ENCODE data around the gene MMP24.
A peak's percentile ranks its signal among the peaks of the same experiment; 100 is the strongest.

The MMP24 gene

GRCh38 chr20:35279040-35279439 lies 52.5 kb downstream of the MMP24 start:
- DNase-seq (ENCODE audit: low spot score): no peak

DNA sequence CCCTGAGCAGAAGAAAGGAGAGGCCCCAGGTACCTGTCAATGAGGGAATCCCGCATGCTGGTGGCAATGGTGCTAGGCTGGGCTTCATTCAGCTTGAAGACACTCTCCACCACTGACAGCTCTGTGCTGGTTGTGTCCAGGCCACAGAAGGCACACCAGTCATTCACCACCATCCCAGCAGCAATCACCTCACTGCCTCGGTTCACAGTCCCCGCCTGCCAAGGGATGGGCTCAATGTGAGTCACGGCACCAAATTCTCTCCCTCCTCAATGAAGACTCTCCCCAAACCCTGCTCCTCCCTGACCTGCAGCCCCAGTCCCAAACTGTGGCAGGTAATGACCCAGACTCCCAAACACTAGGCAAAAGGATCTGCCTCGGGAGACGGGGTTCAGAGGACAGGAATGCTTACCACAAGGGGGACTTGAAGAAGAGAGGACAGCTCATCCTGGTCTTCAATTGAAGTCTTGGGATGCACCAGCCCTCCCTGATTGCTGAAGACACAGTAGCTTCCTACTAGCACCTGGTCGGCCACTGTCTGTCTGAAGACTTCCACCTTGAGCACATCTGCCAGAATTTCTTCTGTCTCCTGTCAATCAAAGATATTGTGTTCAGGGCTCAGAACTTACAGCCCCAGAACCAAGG lies 53.2 kb downstream of the MMP24 start:
- no peak for DNase-seq (ENCODE audit: low spot score)

DNA sequence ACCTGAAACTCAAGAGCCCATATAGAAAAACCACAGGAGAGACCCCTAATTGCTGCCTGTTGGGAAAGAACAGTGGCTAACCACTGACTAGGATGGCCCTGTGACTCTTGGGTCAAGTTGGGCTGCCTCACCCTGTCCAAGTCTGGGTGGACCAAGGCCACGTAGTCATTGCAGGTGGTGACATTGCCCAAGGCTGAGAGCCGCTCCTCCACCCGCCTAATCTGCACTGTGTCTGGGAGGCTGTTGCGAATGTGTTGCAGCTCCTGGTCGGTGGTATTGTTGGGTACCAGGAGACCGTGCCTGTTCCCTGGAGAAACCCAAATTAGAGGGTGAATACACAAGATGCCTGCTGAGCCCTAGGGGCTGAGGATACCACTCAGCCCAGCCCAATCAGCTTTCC lies 54.0 kb downstream of the MMP24 start:
- no peak for DNase-seq (ENCODE audit: low spot score)

DNA sequence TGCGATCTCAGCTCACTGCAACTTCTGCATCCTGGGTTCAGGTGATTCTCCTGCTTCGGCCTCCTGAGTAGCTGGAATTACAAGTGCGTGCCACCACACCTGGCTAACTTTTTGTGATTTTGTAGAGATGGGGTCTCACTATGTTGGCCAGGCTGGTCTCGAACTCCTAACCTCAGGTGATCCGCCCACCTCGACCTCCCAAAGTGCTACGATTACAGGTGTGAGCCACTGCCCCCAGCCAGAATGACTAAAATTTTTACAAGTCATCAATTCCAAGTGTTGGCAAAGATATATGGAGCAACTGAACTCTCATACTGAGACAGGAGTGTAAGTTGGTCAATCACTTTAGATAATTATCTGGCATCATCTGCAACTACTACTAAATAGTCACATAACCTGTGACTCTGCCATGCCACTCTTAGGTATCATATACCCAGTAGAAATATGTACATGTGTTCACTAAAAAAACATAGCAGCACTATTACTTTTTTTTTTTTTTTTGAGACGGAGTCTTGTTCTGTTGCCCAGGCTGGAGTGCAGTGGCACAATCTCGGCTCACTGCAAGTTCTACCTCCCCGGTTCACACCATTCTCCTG lies 55.1 kb downstream of the MMP24 start:
- no peak for DNase-seq (ENCODE audit: low spot score)

DNA sequence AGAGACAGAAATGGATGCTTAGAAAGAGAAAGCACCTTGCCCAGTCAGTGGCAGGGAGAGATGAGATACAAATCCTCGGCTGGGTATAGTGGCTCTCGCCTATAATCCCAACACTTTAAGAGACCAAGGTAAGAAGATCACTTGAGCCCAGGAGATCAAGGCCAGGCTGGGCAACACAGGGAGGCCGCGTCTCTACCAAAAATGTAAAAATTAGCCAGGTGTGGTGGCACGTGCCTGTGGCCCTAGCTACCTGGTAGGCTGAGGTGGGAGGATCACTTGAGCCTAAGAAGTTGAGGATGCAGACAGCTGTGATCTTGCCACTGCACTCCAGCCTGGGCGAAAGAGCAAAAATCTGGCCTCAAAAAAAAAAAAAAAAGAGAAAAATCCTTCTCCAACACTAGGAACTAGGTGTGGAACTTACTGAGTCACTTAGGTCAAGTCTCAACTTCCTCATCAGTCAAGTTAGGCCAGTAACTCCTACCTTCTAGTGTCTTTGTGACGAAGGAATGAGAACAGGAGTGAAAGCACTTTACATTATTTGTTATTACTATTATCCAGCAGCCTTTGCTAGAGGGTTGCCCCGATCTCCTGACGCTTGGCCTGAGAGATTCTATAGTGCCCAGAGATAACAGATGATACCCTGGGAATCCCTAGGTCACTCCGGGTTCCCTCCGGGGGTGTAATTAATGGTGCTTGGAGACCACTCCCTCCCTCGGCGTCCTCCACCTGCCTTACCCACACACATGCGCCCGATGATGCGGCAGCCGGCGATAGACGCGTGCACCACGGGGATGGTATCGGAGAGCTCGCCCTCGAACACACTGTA lies 57.2 kb downstream of the MMP24 start:
- no peak for DNase-seq (ENCODE audit: low spot score)

DNA sequence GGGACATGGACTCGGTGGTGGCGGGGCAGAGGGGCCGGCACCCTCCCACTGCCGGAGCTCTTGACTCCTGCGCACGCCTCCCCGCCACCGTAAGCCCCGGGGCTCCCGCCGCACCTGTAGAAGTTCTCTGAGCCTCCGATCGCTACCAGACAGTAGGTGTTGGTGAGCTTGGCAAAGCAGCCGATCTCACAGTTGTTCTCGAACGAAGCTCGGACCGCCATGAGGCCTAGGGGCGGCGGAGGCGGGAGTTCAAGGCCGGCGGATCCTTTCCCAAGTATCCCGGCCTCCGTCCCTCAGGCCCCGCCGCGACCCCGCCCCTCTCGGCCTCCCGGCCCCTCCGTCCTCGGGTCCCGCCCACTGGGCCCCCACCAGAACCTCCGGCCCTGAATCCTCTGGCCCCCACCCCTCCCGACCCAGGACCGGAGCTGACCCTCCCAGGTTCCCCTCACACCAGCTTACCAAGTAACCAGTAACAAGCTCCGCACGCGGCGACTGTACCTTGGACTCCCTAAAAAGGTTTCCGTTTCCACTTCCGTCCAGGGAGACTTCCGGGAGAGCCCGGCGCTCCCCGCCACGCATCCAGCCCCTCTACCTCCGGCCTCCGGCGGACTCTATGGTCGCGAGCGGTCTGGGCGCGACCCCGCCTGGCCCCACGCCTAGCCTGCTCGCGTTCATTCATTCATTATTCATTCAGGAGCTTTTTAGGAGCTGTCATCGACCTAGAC lies 57.9 kb downstream of the MMP24 start, which contains the start of gene EIF6:
EIF6 (minus strand) TSS at position 506 of the 725 bp plus-strand sequence; CDS start at position 221, 285 bp downstream.
- DNase-seq (ENCODE audit: low spot score): peak; percentile 92

DNA sequence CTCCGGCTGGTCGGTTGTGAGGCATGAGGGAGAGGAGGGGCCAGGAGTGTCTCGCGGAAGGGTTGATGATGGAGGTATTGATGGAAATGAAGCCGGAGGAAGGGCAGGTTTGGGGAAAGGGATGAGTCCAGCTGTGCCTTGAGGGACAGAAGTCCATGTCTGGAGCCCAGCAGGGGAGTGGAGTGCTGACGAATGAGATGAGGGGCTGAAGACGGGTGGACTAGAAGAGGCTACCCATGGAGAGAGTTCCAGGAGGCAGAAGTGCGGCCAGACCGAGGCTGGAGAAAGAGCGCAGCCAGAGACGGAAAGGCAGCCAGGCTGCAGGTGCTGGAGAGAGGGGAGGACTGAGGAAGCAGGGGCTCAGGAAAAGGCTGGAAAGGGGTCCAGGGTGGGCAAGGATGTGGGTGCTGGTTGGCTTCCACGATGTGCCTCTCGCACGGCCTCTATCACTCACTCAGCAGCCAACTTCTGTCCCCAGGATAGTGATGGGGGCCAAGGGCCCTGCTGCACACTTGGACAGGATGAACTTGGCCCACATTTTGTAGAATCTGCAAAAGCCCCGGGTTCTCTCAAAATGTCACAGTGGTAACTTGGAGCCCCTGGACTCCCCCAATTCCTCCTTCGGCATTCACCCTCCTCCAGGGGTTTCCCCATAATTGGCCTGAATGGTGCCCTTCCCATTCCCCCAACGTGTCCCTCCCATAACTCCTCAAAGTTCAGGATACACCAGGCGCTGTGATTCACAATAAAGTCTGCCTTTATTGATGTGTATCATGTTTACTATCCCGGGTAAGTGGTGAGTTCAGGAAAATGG lies 58.7 kb downstream of the MMP24 start:
- DNase-seq (ENCODE audit: low spot score): no peak

GRCh38 chr20:35285806-35286076 lies 59.3 kb downstream of the MMP24 start:
- no peak for DNase-seq (ENCODE audit: low spot score)

- DNase-seq (ENCODE audit: low spot score): no peak
Observed at GRCh38 chr20:35286077-35286898, 59.8 kb downstream of the MMP24 start.

- DNase-seq (ENCODE audit: low spot score): no peak
Observed at GRCh38 chr20:35286899-35287508, 60.5 kb downstream of the MMP24 start.

GRCh38 chr20:35287509-35288324 lies 61.2 kb downstream of the MMP24 start:
- DNase-seq (ENCODE audit: low spot score): no peak

DNA sequence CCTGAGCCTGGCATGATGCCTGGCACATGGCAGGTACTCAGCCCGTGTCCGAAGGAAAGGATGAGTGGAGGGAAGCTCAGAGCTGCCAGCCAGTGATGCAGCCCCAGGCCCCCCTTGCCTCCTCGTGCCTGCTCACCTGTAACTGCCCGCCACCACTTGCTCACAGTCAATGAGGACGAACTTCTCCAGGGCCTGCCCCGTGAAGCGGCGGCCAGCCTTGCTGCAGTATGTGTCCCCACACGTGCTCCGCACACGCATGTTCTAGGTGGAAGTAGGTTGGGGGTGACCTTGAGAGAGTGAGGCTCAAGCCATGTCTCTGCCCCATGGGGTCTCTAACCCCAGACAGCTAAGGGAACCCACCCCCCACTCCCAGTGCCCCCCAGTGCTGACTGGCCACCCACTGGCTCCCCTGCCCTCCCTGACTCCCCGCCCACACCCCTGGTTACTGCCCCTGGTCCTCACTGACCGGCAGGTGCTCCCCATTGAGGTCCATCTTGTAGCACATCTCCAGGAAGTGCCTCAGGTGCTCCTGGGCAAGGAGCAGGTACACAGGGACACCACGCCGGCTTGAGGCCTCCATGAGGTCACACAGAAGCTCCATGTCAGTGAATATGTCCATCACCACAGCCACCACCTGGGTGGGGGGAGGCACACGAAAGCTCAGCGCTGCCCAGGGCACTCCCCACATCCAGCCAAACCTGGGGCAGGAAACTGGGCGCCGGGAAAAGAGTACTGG lies 62.0 kb downstream of the MMP24 start:
- DNase-seq (ENCODE audit: low spot score): no peak

DNA sequence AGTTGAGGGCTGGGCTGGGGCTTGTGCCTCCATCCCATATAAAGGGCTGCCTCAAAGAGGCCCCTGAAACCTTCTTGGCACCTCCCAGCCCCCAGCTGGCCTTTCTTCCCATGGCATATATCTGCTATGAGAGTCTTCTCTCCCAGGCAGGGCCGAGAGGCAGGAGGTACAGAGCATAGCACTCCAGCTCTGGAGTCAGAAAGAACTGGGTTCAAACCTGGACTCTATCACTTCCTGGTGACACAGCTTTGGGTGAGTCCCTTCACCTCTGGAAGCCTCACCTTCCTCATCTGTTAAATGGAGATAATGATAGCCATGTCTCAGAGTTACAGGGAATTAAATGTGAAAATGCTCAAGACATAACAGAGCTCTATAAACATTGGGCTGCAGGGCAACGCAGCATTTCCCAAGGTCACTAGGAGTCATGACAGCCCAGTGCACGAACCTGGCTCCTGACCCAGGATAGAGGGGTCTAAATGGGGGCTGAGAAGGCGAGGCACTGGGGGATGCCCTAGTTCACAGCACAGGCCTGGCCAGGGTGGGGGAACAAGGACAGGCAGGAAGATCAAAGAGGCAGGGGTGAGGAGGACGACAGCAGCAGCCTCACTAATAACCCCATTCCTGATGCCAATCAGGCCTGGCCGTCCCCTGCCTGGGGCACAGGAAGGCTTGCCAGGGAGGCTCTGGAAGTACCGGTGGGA lies 63.8 kb downstream of the MMP24 start:
- no peak for DNase-seq (ENCODE audit: low spot score)

DNA sequence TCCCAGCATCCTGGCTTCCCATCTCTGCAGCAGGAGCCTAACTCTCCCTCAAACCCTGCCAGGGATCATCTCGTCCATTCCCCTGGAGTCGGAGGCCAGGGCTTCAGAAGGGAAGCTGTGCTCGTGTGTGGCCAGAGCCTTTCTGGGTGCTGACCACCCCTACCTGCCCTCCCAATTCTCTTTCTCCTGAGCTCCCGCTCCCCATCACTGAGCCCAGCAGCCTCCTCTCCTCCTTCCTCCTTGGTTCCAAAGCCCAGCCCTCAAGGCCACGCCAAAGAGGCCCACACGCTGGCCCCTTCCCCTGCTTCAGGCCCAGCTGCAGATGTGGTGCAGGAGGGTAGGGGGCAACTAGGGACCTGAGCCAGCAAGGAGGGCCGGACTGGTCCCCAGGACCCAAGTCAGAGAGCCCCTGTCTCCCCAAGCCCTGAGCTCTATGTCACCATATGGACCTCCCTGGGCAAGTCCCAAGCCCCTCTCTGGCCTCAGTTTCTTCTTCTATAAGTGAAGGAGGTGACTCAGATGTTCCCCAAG lies 64.5 kb downstream of the MMP24 start:
- no peak for DNase-seq (ENCODE audit: low spot score)

DNA sequence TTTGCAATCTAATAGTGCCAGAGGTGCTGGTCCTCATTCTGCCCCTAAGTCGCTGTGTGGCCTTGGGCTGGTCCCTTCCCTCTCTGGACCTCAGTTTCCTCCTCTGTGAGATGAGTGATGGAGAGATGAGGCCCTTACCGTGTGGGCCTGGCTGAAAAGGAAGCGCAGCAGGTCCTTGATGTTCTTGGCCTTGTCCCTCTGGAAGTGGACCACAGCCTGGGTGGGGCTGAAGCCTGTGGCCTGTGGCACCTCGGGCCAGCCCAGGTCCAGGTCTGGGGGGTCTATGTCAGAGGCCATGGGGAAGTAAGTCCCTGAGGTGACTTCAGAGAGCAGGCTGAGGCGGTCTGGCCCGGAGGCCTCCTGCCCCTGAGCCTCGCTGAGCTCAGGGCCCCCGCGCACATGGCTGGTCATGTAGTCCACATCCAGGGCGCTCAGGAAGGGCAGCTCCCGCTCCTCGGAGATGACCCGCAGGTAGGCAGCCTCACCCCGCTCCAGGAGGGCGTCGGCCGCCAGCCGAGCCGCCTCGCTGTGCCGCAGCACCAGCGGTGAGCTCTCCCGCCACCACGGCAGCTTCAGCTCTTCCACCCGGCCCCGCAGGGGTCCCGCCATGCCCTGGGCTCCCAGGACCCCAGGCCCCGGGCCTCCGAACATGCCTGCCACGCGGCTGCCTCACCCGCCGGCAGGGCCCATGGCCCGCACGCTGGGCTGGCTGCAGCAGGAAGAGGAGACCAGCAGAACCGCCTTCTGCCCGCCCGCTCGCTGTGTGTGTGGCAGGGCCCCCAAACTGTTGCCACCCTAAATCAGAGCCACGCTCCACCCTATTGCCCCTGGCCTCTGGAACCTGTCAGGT lies 65.4 kb downstream of the MMP24 start, which contains the start of gene FAM83C:
FAM83C (minus strand) TSS at position 772 of the 850 bp plus-strand sequence; CDS start at position 651, 121 bp downstream.
- no peak for DNase-seq (ENCODE audit: low spot score)

DNA sequence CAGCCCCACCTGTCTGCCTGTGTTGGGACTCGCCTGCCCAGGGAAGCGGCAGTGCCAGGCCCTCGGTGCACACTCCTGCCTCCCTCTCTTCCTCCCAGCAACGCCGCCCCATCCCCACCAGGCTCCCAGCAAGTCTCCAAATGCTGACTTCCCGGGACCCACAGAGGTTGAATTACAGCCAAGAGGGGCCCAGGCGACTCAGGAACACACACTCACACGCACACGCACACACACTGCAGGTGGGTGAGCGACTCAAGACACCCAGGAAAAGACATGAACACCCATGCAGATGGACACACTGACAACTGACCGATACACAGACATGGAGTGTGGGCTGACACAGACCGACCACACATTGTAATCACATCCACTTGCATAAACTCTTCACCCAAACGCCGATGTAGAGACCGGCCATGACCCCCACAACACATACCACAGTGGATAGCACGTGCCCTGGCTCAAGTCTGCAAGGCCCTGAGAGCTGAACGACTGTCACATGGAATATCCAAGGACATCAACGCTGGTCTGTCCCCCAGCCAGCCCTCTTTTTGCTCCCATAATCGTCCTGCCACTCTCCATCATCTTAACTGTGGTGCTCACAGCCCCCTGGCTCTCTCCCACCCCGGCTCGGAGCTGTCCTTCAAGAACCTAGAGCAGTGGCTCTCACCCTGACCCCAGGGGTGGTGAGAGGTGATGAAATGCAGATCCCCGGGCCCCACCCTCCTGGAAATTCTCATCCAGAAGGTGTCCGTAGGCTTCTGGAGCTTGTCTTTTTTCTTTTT lies 66.2 kb downstream of the MMP24 start:
- DNase-seq (ENCODE audit: low spot score): no peak
